Measurements from ENCODE around the gene ENOX1.

DNA sequence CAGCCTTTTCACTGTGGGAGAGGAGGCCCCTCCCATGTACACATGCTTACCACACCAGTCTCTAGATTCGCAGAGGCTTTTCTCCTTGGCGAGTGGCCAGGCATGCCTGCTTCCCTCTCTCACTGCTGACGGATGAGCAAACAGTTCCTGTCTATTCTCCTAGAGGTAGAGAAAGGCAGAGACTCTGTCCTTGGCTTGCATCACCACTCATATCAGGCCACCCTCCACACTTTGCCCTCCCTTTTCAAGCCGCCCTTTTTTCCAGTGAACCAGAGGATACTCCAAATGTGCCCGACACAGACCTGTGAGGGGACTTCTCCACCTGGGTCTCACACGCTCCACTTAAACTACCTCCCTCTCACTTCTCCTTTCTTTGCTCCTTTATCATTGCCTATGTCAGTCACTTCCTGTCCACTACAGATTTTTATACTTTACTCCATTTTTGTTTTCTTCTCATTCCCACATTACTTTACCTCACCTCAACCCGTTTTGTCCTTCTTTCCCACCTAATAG is 478.8 kb downstream of the ENOX1 start:
- TF ChIP-seq POLR2AphosphoS5 (IDR thresholded peaks at IDR 0.05) (no peak), EP300 (IDR thresholded peaks at IDR 0.05) (no peak), POLR2A (IDR thresholded peaks at IDR 0.05) (no peak)
- TF ChIP-seq, protein P1, sequence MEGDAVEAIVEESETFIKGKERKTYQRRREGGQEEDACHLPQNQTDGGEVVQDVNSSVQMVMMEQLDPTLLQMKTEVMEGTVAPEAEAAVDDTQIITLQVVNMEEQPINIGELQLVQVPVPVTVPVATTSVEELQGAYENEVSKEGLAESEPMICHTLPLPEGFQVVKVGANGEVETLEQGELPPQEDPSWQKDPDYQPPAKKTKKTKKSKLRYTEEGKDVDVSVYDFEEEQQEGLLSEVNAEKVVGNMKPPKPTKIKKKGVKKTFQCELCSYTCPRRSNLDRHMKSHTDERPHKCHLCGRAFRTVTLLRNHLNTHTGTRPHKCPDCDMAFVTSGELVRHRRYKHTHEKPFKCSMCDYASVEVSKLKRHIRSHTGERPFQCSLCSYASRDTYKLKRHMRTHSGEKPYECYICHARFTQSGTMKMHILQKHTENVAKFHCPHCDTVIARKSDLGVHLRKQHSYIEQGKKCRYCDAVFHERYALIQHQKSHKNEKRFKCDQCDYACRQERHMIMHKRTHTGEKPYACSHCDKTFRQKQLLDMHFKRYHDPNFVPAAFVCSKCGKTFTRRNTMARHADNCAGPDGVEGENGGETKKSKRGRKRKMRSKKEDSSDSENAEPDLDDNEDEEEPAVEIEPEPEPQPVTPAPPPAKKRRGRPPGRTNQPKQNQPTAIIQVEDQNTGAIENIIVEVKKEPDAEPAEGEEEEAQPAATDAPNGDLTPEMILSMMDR (IDR thresholded peaks at IDR 0.05) = no peak
